GM12878 (cell line): Measurements from ENCODE around the gene POU2F1. TPM values are rescaled to one million over a fixed set of nuclear protein-coding genes. Genes with fewer than 3 reads are reported as not detected.
A peak's percentile ranks its signal among the peaks of the same experiment; 100 is the strongest.

Source experiments
- ATAC-seq: fragments of 200-7000 bp; cut with Tn5 transposase; 3 replicates; pipeline ENCODE4 v1.9.1; 2020; ENCODE audit warnings: mild to moderate bottlenecking, moderate library complexity
- BruUV-seq: library from RNA; stranded (reverse); fragments of 400-500 nt; replicated peaks from 2 replicates; lab custom pipeline; 2021; lab: Mats Ljungman, UMichigan
- CTCF ChIA-PET: fragments of 300-600 bp; sonication (Branson Sonifier 250); formaldehyde crosslinking; extraction: SDS; loops from one replicate; lab custom pipeline; 2021; ENCODE audit warnings: inconsistent platforms; lab: Yijun Ruan, JAX
- POLR2A ChIA-PET: fragments of 350-600 bp; formaldehyde crosslinking; extraction: SDS; loops from one replicate; lab custom pipeline; 2021; ENCODE audit warnings: inconsistent platforms; lab: Charles Lee
- RAD21 ChIA-PET: fragments of 300-600 bp; sonication (Branson Sonifier 250); formaldehyde crosslinking; loops from one replicate; lab custom pipeline; 2023; ENCODE audit warnings: antibody characterized with exemption; ENCODE audit not compliant: unreplicated experiment; lab: Charles Lee
- SMC1A ChIA-PET: fragments of 300-600 bp; sonication (Branson Sonifier 250); formaldehyde crosslinking; loops from one replicate; lab custom pipeline; 2023; ENCODE audit not compliant: unreplicated experiment, uncharacterized antibody; lab: Charles Lee
- DNase-seq: peaks from one replicate; pipeline ENCODE4 v3.0.0-alpha.2; 2011; ENCODE audit warnings: low read depth, low spot score
- FAIRE-seq: peaks from 3 replicates; lab custom pipeline; 2011; peaks lifted over from hg19 to GRCh38; lab: Jason Lieb, UNC
- H2AFZ ChIP-seq: 2 replicates; pipeline ENCODE4 v1.6.0; 2011; ENCODE audit warnings: low read depth, low read length, control low read depth; ENCODE audit not compliant: control insufficient read depth
- H3K27ac ChIP-seq: 2 replicates; pipeline ENCODE4 v1.5.1; 2011; ENCODE audit warnings: control low read depth; ENCODE audit not compliant: control insufficient read depth, insufficient read depth
- H3K27me3 ChIP-seq, 2 experiments: replicated peaks in 1 of 2; 2 replicates each; pipeline versions ENCODE4 v1.6.0 to v1.6.1; 2011; ENCODE audit warnings: low read length in 1 of 2; ENCODE audit not compliant: control insufficient read depth in 2 of 2, insufficient read depth in 2 of 2
- H3K36me3 ChIP-seq, 2 experiments: 2 replicates each; pipeline ENCODE4 v1.5.1; 2011; ENCODE audit warnings: low read length in 1 of 2; ENCODE audit not compliant: control insufficient read depth in 2 of 2, insufficient read depth in 2 of 2
- H3K4me1 ChIP-seq: 2 replicates; pipeline ENCODE4 v1.6.1; 2011; ENCODE audit warnings: mild to moderate bottlenecking, low read length, moderate library complexity, mixed read lengths; ENCODE audit not compliant: control insufficient read depth, insufficient read depth
- H3K4me2 ChIP-seq: 2 replicates; pipeline ENCODE4 v1.6.0; 2011; ENCODE audit warnings: control low read depth; ENCODE audit not compliant: control insufficient read depth, insufficient read depth
- H3K4me3 ChIP-seq: fragments of 200-600 bp; sonication (generic); 2 replicates; pipeline ENCODE4 v1.5.1; 2016
- H3K79me2 ChIP-seq: 2 replicates; pipeline ENCODE4 v1.6.0; 2011; ENCODE audit warnings: low read length; ENCODE audit not compliant: control insufficient read depth, insufficient read depth
- H3K9ac ChIP-seq: 2 replicates; pipeline ENCODE4 v1.8.0; 2011; ENCODE audit warnings: low read length, control low read depth, mixed read lengths; ENCODE audit not compliant: control insufficient read depth, insufficient read depth
- H3K9me3 ChIP-seq: replicated peaks from 3 replicates; pipeline ENCODE4 v1.5.1; 2011; ENCODE audit warnings: mild to moderate bottlenecking, low read length; ENCODE audit not compliant: control insufficient read depth, insufficient read depth
- H4K20me1 ChIP-seq: 2 replicates; pipeline ENCODE4 v1.6.0; 2011; ENCODE audit not compliant: control insufficient read depth, insufficient read depth
- ATF7 ChIP-seq: fragments of 450-650 bp; IDR thresholded peaks from 2 replicates; pipeline ENCODE4 v1.6.1; 2016; ENCODE audit warnings: low read depth, mild to moderate bottlenecking
- IKZF2 ChIP-seq, 2 experiments: fragments of 450-650 bp; IDR thresholded peaks; 2 replicates each; pipeline ENCODE4 v1.6.1; 2017; ENCODE audit warnings: mild to moderate bottlenecking in 2 of 2, moderate library complexity in 2 of 2
- MTA2 ChIP-seq: fragments of 450-650 bp; IDR thresholded peaks from 2 replicates; pipeline ENCODE4 v1.6.1; 2016; ENCODE audit warnings: low read depth, mild to moderate bottlenecking, moderate library complexity
- MYB ChIP-seq: fragments of 150-350 bp; IDR thresholded peaks from 2 replicates; pipeline ENCODE4 v1.6.1; 2014; ENCODE audit warnings: mild to moderate bottlenecking, low read depth, low read length, borderline replicate concordance
- in situ Hi-C: fragments of 300-500 bp; cut with MboI; formaldehyde crosslinking; loops from 9 replicates; pipeline ENCODE4 v1.14.3; 2018; ENCODE audit warnings: mixed read lengths
- intact Hi-C: fragments of 100-400 bp; cut with micrococcal nuclease; formaldehyde crosslinking; loops from one replicate; pipeline ENCODE4 v1.14.2; 2022; ENCODE audit not compliant: unreplicated experiment
- polyA plus RNA-seq, 11 experiments: library from polyadenylated mRNA; depleted of rRNA in 4 of 11; unstranded in 6 of 11; stranded (reverse) in 5 of 11; fragments of >200 nt; fragmentation: Nextera tagmentation in 4 of 11; fragmentation: Illumina TruSeq in 1 of 11; extraction: Ambion mirVana in 4 of 11; extraction: Trizol in 1 of 11; gene quantifications; 1 replicate in 1 of 11; 2 replicates in 10 of 11; pipeline versions ENCODE4 v1.2.1 to v1.2.3, GENCODE V29; 2011 to 2016; ENCODE audit warnings: inconsistent platforms in 2 of 11, missing spikeins in 2 of 11, low read depth in 1 of 11
- total RNA-seq, 4 experiments: library from RNA; depleted of rRNA in 3 of 4; stranded (reverse); fragments of >200 nt in 3 of 4; fragmentation: Illumina TruSeq in 1 of 4; extraction: Trizol in 1 of 4; gene quantifications; 2 replicates each; pipeline versions ENCODE4 v1.2.1 to v1.2.3, GENCODE V29; 2013 to 2021
- TF ChIP-seq, protein P1 (sequence below): IDR thresholded peaks from 2 replicates; pipeline ENCODE4 v1.6.1; 2011; ENCODE audit warnings: borderline replicate concordance, low read depth, mild to moderate bottlenecking, moderate library complexity, low read length; ENCODE audit not compliant: insufficient read depth, poor library complexity, severe bottlenecking

Gene POU2F1
- total and polyA plus RNA-seq, 10 of the 15 experiments (the other 5 are each of a cell fraction or from before 2014, with no cell fraction given), result 2.5 to 21.7 (median 12.5) TPM

DNA sequence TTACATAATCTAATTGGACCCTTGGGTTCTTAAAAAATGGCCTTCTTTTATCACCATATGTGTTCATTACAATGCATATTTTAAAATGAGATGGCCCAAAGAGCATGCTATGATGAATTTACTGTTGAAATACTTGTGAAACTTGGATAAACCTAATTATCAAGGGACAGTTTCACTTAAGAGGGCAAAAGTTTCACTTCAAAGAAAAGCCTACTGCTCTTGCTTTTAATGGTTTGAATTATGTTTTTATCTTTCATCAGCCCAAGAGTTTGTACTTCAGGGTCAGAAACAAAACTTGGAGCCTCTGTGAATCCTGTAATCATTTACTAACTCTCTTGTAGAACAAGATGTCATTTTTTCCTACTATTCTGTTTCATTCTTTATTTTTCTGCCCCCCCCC, 32.3 kb downstream of the POU2F1 start:
- Histone ChIP-seq H4K20me1 (no peaks in the 10 kb centered on the region), H3K36me3 (no peaks in the 10 kb centered on the region), H3K4me3 (no peak overlapping the region), H3K27me3 (no peaks in the 10 kb centered on the region), H3K27ac (no peak overlapping the region), H3K4me1 (peaks cover 18% of the 10 kb centered on the region), H2AFZ (no peak overlapping the region), H3K9ac (no peak overlapping the region), H3K79me2 (peaks cover 30% of the 10 kb centered on the region), H3K9me3 (no peaks in the 10 kb centered on the region), H3K4me2 (peak overlapping the region; percentile 18; the same call in 1 of the 2 replicates)
- POLR2A ChIA-PET, result interaction anchor here (1.0 to 1.1 kb wide), 2 partner anchors 8 to 76 kb away, joined by 3 to 4 read pairs; no protein-coding TSS in a partner anchor
- intact Hi-C loops, result no loop called here
- FAIRE-seq (no peak), ATAC-seq (peak; percentile 68), DNase-seq (no peak)
- SMC1A ChIA-PET, result interaction anchor here (0.9 to 2.5 kb wide), 3 partner anchors 11 to 20 kb away, joined by 4 to 18 read pairs (median 4); no protein-coding TSS in a partner anchor
- TF ChIP-seq MTA2, result peak; percentile 74
- TF ChIP-seq MYB, result no peak
- 0 out of 2 replicates have a peak, but pooled peaks have one; percentile 14 for TF ChIP-seq ATF7
- TF ChIP-seq, protein P1, sequence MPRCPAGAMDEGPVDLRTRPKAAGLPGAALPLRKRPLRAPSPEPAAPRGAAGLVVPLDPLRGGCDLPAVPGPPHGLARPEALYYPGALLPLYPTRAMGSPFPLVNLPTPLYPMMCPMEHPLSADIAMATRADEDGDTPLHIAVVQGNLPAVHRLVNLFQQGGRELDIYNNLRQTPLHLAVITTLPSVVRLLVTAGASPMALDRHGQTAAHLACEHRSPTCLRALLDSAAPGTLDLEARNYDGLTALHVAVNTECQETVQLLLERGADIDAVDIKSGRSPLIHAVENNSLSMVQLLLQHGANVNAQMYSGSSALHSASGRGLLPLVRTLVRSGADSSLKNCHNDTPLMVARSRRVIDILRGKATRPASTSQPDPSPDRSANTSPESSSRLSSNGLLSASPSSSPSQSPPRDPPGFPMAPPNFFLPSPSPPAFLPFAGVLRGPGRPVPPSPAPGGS, result no peak
- peak; percentile 23 to 32; a peak in 1 of 4 replicates for TF ChIP-seq IKZF2 (IDR thresholded peaks at IDR 0.05)
- in situ Hi-C loops, result loop anchor here (5.0 kb wide), 1 partner anchor 49 kb away; no protein-coding TSS in a partner anchor
- CTCF ChIA-PET, result interaction anchor here (0.6 to 5.0 kb wide), 8 partner anchors 8 to 358 kb away, joined by 3 to 22 read pairs (median 4); partner anchors contain the start of gene POU2F1
- RAD21 ChIA-PET, result interaction anchor here (1.1 to 1.4 kb wide), 2 partner anchors 10 to 77 kb away, joined by 3 read pairs; no protein-coding TSS in a partner anchor
- BruUV-seq, result no TSS peak
